RWPE2 (cell line): ENCODE results near the gene GNB1L.

ENCODE experiments used
- ATAC-seq: fragments of 200-7000 bp; cut with Tn5 transposase; 3 replicates; pipeline ENCODE4 v1.9.1; 2021; ENCODE audit warnings: low read depth
- DNase-seq: peaks from one replicate; pipeline ENCODE4 v3.0.0-alpha.2; 2020; ENCODE audit warnings: low spot score
- H3K27ac ChIP-seq: fragments of 450-650 bp; 2 replicates; pipeline ENCODE4 v1.5.1; 2017; ENCODE audit warnings: mild to moderate bottlenecking; ENCODE audit not compliant: poor library complexity, severe bottlenecking
- H3K27me3 ChIP-seq: fragments of 250-450 bp; sonication (Bioruptor Pico); 2 replicates; pipeline ENCODE4 v1.5.1; 2021; ENCODE audit warnings: mild to moderate bottlenecking, moderate library complexity; ENCODE audit not compliant: insufficient read depth, poor library complexity, severe bottlenecking
- H3K36me3 ChIP-seq: fragments of 250-450 bp; sonication (Bioruptor Pico); 2 replicates; pipeline ENCODE4 v1.5.1; 2020; ENCODE audit warnings: low read depth, mild to moderate bottlenecking, moderate library complexity
- H3K4me1 ChIP-seq: fragments of 250-450 bp; sonication (Bioruptor Pico); 2 replicates; pipeline ENCODE4 v1.5.1; 2021; ENCODE audit warnings: mild to moderate bottlenecking, moderate library complexity; ENCODE audit not compliant: insufficient read depth, poor library complexity, severe bottlenecking
- H3K4me3 ChIP-seq: fragments of 250-450 bp; sonication (Bioruptor Pico); 2 replicates; pipeline ENCODE4 v1.5.1; 2021; ENCODE audit warnings: mild to moderate bottlenecking, moderate library complexity; ENCODE audit not compliant: severe bottlenecking
- H3K9me3 ChIP-seq: fragments of 250-450 bp; sonication (Bioruptor Pico); 2 replicates; pipeline ENCODE4 v1.5.1; 2021; ENCODE audit warnings: mild to moderate bottlenecking, moderate library complexity; ENCODE audit not compliant: severe bottlenecking
- TF ChIP-seq, protein P1 (sequence below): fragments of 450-650 bp; IDR thresholded peaks from one replicate; pipeline ENCODE4 v1.5.1; 2017; ENCODE audit warnings: mild to moderate bottlenecking, moderate library complexity; ENCODE audit not compliant: poor library complexity, severe bottlenecking

The GNB1L gene

DNA sequence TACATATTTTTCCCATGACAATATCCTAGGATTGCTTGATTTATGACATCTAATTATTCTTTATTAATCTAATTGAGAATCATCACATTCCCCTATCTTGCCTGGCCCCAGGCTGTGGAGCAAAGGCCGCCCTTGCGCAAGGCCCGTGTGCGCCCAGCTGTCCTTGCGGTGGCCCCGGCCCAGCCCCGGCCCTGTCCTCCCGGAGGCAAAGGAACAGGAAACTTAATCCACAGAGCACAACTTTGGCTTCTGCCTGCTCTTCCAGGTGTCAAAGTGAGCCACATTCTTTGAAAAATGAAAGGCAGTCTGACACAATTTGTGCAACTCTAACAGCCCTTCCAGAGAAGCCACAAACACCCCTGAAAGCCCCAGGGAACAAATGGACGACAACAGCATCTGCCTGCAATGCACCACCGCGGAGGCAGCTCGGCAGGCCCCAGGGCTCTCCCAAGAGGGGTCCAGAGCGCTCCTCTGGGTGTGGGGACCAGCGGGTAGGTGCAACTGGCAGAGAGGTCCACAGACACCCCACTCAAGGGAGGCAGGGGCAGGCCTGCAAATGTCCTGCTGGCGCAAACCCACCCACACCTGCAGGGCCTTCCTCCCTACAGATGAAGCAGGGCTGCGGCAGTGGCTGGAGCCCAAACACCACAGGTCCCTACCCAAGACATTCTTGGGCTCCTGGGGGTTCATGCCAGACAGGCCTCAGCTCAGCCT is 30.3 kb downstream of the GNB1L start:
- DNase-seq (no peak), ATAC-seq (peak; percentile 58)
- no peaks in the 10 kb centered on the region for H3K36me3 ChIP-seq
- TF ChIP-seq, protein P1, sequence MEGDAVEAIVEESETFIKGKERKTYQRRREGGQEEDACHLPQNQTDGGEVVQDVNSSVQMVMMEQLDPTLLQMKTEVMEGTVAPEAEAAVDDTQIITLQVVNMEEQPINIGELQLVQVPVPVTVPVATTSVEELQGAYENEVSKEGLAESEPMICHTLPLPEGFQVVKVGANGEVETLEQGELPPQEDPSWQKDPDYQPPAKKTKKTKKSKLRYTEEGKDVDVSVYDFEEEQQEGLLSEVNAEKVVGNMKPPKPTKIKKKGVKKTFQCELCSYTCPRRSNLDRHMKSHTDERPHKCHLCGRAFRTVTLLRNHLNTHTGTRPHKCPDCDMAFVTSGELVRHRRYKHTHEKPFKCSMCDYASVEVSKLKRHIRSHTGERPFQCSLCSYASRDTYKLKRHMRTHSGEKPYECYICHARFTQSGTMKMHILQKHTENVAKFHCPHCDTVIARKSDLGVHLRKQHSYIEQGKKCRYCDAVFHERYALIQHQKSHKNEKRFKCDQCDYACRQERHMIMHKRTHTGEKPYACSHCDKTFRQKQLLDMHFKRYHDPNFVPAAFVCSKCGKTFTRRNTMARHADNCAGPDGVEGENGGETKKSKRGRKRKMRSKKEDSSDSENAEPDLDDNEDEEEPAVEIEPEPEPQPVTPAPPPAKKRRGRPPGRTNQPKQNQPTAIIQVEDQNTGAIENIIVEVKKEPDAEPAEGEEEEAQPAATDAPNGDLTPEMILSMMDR = no peak
- H3K4me1 ChIP-seq = peaks cover 18% of the 10 kb centered on the region
- no peaks in the 10 kb centered on the region for H3K27me3 ChIP-seq
- no peaks in the 10 kb centered on the region for H3K9me3 ChIP-seq
- H3K4me3 ChIP-seq = no peak overlapping the region
- peak overlapping the region; percentile 12 for H3K27ac ChIP-seq

DNA sequence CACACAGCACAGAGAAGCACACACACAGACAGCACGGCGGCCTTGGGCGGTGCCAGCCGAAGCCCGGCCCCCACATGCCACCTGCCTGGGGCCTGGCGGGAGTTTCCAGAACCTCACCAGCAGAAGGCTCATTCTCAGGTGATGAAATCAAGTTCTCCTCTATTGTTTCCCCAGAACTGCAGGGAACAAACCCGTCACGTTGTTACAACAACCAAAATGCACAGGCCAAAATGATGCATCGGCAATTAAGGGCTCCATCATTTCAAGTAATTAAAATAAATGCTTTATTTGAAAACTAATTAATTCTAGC is 30.8 kb downstream of the GNB1L start:
- Histone ChIP-seq H3K4me1 (peaks cover 18% of the 10 kb centered on the region), H3K27me3 (no peaks in the 10 kb centered on the region), H3K36me3 (no peaks in the 10 kb centered on the region), H3K9me3 (no peaks in the 10 kb centered on the region), H3K27ac (no peak overlapping the region), H3K4me3 (no peak overlapping the region)
- no peak for DNase-seq
- TF ChIP-seq, protein P1 = no peak
- no peak for ATAC-seq

DNA sequence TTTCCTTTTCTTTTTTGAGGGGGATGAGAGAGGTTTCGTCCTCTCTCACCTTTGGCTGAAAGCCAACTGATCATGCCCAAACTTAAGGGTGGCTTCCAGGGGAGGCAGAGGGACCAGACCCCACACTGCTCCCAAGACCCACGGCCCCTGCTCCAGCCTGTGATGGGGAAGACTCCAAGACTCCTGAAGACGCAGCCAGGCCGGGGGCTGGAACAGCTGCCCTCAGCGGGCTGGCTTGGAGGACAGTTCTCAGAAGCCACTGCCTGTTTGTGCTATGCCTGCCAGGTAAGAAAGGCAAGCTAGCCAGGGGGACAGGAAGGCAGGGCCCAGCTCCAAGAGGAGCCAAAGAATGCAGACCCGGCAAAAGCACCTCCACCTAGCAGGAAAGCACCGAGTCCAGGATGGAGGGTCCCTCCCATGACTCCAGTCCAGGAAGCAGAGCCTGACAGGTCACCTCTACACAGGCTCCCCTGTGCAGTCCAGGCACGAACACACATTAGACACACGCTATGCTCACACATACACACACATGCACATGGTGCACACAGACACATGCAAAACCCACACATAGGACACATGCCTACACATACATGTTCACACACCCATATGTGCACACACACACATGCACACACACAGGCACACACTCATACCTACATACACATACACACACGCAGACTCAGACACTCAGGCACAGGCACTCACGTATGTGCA is 31.3 kb downstream of the GNB1L start:
- no peak overlapping the region for H3K4me3 ChIP-seq
- TF ChIP-seq, protein P1 = no peak
- DNase-seq (no peak), ATAC-seq (no peak)
- no peak overlapping the region for H3K27ac ChIP-seq
- peaks cover 18% of the 10 kb centered on the region for H3K4me1 ChIP-seq
- H3K36me3 ChIP-seq = no peaks in the 10 kb centered on the region
- H3K9me3 ChIP-seq = no peaks in the 10 kb centered on the region
- no peaks in the 10 kb centered on the region for H3K27me3 ChIP-seq

DNA sequence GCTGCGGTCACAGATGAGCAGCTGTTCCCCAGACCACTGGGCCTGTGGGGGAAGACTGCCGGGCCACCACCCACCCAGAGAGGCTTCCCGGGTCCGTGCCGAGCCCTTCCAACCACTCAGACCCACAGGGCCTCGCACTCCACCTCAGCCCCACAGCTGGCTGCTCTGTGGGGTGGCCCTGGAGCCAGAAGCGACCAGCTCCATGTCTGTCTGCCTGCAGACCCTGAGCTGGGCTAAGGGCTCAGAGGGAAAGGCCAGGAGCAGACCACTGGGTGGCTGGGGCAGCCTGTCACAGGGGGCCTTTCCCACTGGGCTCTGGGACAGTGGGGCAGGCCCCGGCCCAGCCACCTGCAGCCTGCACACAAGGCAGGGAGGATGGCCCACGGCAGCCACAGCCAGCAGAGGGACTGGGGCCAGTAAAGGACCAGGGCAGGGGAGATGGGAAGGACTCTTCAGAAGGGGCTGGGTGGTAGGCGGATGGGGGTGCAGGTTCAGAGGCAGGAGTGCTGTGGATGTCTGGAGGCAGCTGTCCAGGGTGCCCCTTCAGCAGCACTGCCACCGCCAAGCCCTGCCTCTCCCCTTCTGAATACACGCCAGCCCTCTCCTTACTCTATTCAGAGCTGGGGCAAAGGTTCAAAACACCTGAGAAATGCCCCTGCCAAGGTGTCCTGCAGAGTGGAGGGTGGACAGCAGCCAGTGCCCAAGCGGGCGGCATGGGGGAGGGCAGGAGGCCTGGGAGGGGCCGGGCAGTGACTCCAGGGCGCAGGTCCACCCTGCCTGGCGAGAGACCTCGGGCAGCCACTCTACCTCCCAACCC is 32.2 kb downstream of the GNB1L start:
- TF ChIP-seq, protein P1 = no peak
- Histone ChIP-seq H3K4me3 (no peak overlapping the region), H3K9me3 (no peaks in the 10 kb centered on the region), H3K27me3 (no peaks in the 10 kb centered on the region), H3K4me1 (peaks cover 15% of the 10 kb centered on the region), H3K36me3 (no peaks in the 10 kb centered on the region), H3K27ac (no peak overlapping the region)
- ATAC-seq (no peak), DNase-seq (no peak)
